Limb (tissue), 2 donors: ENCODE data around the gene CNOT4.
"Not testable (repeated sequence)": the region's sequence is repeated elsewhere in the genome, so short reads cannot be mapped to it uniquely, and the experiment has no call there.

ENCODE experiments used
- DNase-seq, 2 donors: peaks; one replicate each; pipeline ENCODE4 v3.0.0-alpha.2; 2016; ENCODE audit errors: extremely low spot score in 2 of 2

CNOT4 gene

GRCh38 chr7:135512135-135512887 lies 2.4 kb upstream of the CNOT4 start:
- peak in 1 of 2 donors; percentile 15 for DNase-seq

- DNase-seq: peak; percentile 18 to 35
Measured at GRCh38 chr7:135510592-135511183, 786 bp upstream of the CNOT4 start.

- no peak for DNase-seq
Measured at GRCh38 chr7:135509589-135509838, 388 bp downstream of the CNOT4 start.

GRCh38 chr7:135508883-135509588 lies 866 bp downstream of the CNOT4 start:
- DNase-seq: peak; percentile 28 to 58

- no peak for DNase-seq
Measured at GRCh38 chr7:135501402-135501801, 8.5 kb downstream of the CNOT4 start.

GRCh38 chr7:135499818-135500217 lies 10.1 kb downstream of the CNOT4 start:
- DNase-seq: no peak

GRCh38 chr7:135497161-135497560 lies 12.7 kb downstream of the CNOT4 start:
- not testable (repeated sequence) for DNase-seq

GRCh38 chr7:135493362-135493761 lies 16.5 kb downstream of the CNOT4 start:
- no peak for DNase-seq

GRCh38 chr7:135492151-135492550 lies 17.8 kb downstream of the CNOT4 start:
- no peak for DNase-seq

GRCh38 chr7:135490783-135491182 lies 19.1 kb downstream of the CNOT4 start:
- DNase-seq: no peak

GRCh38 chr7:135489791-135490190 lies 20.1 kb downstream of the CNOT4 start:
- DNase-seq: no peak

GRCh38 chr7:135486261-135486920 lies 23.5 kb downstream of the CNOT4 start:
- no peak for DNase-seq

GRCh38 chr7:135481598-135481979 lies 28.3 kb downstream of the CNOT4 start:
- no peak for DNase-seq

GRCh38 chr7:135480966-135481597 lies 28.8 kb downstream of the CNOT4 start:
- DNase-seq: no peak

- no peak for DNase-seq
Measured at GRCh38 chr7:135475521-135475920, 34.4 kb downstream of the CNOT4 start.

- DNase-seq: not testable (repeated sequence)
Measured at GRCh38 chr7:135469705-135470104, 40.2 kb downstream of the CNOT4 start.

- DNase-seq: no peak
Measured at GRCh38 chr7:135467207-135467711, 42.6 kb downstream of the CNOT4 start.

- DNase-seq: no peak
Measured at GRCh38 chr7:135466442-135467206, 43.3 kb downstream of the CNOT4 start.

GRCh38 chr7:135463908-135464307 lies 46.0 kb downstream of the CNOT4 start:
- DNase-seq: no peak

GRCh38 chr7:135459951-135460567 lies 49.8 kb downstream of the CNOT4 start:
- DNase-seq: no peak
